ENCODE data around the gene PLA2G4D. TPM values are rescaled to one million over a fixed set of nuclear protein-coding genes. Genes with fewer than 3 reads are reported as not detected.

PLA2G4D gene
- total RNA-seq, 2 donors from 2014 or later, result not detected

DNA sequence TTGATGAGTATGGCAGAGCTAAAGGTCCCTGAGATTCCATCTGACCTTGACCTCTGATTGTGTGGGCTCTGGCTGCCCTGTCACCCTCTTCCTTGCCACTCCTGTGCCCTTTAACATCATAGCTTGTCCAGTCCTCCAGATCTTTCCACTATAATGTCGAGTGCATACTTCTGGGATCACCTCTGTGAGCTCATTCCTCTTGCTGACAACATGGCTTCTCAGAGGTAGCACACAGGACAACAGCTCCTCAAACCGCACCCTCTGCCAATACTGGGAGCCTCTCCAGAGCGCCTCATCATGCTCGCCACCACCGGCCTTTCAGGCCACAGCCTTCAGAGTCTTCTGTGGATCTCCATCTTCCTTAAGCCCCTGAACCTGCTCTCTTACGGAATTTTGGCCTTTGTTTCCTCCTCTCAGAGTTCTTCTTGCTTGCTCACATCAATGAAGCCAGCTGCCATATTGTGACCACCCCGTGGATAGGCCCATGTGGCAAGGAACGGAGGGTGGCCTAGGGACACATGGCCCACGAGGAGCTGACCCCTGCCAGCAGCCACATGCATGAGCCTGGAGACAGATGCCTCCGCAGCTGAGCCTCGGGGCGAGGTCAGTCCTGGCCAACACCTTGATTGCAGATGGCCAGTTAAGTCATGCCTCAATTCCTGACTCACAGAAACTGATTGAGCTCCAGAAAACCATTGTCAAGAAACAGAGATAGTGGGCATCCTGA, 31.1 kb downstream of the PLA2G4D start:
- no peak overlapping the region for H3K4me3 ChIP-seq
- H3K4me1 ChIP-seq (ENCODE audit: control insufficient read depth in 1 of 2, low read depth in 2 of 2), result no peaks in the 10 kb centered on the region
- no peak overlapping the region for H3K27ac ChIP-seq
- no peaks in the 10 kb centered on the region for H3K27me3 ChIP-seq (replicated peaks; ENCODE audit: insufficient read depth)
- no peaks in the 10 kb centered on the region for H3K36me3 ChIP-seq
- H3K9me3 ChIP-seq, result no peaks in the 10 kb centered on the region
- DNase-seq (ENCODE audit: low spot score) (no peak), ATAC-seq (ENCODE audit: insufficient number of reproducible peaks, low FRiP score, low read depth) (no peak)
- TF ChIP-seq, protein P1, sequence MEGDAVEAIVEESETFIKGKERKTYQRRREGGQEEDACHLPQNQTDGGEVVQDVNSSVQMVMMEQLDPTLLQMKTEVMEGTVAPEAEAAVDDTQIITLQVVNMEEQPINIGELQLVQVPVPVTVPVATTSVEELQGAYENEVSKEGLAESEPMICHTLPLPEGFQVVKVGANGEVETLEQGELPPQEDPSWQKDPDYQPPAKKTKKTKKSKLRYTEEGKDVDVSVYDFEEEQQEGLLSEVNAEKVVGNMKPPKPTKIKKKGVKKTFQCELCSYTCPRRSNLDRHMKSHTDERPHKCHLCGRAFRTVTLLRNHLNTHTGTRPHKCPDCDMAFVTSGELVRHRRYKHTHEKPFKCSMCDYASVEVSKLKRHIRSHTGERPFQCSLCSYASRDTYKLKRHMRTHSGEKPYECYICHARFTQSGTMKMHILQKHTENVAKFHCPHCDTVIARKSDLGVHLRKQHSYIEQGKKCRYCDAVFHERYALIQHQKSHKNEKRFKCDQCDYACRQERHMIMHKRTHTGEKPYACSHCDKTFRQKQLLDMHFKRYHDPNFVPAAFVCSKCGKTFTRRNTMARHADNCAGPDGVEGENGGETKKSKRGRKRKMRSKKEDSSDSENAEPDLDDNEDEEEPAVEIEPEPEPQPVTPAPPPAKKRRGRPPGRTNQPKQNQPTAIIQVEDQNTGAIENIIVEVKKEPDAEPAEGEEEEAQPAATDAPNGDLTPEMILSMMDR (IDR thresholded peaks at IDR 0.05), result no peak

DNA sequence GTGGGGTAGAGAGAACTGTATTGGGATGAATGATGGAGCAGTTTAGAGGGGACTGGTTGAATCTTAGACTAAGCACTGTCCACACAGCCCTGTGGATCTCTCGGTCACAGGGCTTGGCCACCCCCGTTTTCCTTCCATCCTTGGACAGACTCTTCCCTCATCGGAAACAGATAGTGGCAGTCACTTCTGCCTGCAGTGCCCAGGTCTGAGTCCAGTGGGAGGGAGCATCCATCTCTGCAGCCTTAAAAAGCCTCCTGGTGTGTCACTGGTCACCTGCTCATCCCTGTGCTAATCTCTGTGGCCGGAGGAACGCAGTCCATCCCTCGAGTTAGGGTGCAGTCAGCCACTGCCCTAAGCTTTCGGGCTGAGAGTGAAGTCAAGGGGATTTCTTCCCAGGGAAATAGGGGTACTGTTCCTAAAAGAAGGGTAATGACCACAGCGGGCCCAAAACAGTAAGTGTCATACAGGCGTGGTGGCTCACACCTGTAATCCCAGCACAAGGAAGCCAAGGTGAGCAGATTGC, 32.0 kb downstream of the PLA2G4D start:
- Histone ChIP-seq H3K4me3 (no peak overlapping the region), H3K36me3 (no peaks in the 10 kb centered on the region), H3K27ac (no peak overlapping the region), H3K9me3 (no peaks in the 10 kb centered on the region), H3K27me3 (replicated peaks; ENCODE audit: insufficient read depth) (no peaks in the 10 kb centered on the region), H3K4me1 (ENCODE audit: control insufficient read depth in 1 of 2, low read depth in 2 of 2) (peaks cover 0 to under 1% of the 10 kb centered on the region in 2 donors)
- TF ChIP-seq, protein P1 (IDR thresholded peaks at IDR 0.05), result no peak
- no peak for DNase-seq (ENCODE audit: low spot score)
- ATAC-seq (ENCODE audit: insufficient number of reproducible peaks, low FRiP score, low read depth), result no peak

DNA sequence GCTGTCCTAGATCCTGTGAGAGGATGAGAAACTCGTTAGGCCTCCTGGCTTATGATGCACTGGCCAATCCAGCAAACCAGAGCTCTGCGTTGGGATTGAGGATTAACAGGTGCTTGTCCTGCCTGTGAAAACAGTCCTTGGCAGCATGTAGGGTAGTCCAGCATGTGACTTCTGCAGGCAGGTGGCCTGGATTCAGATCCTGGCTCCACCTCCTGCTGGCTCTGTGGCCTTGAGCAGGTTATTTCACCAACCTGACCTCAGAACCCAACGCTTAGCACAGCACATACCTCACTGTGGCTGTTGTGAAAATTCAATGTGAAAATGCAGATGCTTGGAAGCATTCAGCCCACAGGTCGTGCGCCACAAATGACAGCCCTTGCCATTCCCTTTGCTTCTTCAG, 33.6 kb downstream of the PLA2G4D start:
- ATAC-seq (ENCODE audit: insufficient number of reproducible peaks, low FRiP score, low read depth), result no peak
- no peaks in the 10 kb centered on the region for H3K36me3 ChIP-seq
- no peak for DNase-seq (ENCODE audit: low spot score)
- H3K4me1 ChIP-seq (ENCODE audit: control insufficient read depth in 1 of 2, low read depth in 2 of 2), result peaks cover 0 to 8% of the 10 kb centered on the region in 2 donors
- H3K4me3 ChIP-seq, result no peak overlapping the region
- TF ChIP-seq, protein P1 (IDR thresholded peaks at IDR 0.05), result no peak
- H3K27me3 ChIP-seq (replicated peaks; ENCODE audit: insufficient read depth), result no peaks in the 10 kb centered on the region
- H3K27ac ChIP-seq, result no peak overlapping the region
- no peaks in the 10 kb centered on the region for H3K9me3 ChIP-seq

DNA sequence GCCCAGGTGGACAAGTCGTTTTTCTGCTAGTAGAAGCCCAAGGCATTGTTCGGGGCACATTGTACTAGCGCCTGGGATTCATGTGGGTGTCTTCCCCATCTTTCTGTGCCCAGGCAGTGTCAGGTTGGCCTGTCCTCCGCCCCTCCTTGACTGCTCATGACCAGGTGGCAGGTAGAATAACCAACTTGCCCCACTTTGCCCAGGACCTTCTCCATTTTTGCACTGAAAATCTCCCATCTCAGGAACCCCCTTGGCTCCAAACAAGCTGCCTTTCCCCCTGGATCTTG, 33.9 kb downstream of the PLA2G4D start:
- no peak overlapping the region for H3K27ac ChIP-seq
- H3K9me3 ChIP-seq, result no peaks in the 10 kb centered on the region
- DNase-seq (ENCODE audit: low spot score) (no peak), ATAC-seq (ENCODE audit: insufficient number of reproducible peaks, low FRiP score, low read depth) (no peak)
- H3K4me3 ChIP-seq, result no peak overlapping the region
- TF ChIP-seq, protein P1 (IDR thresholded peaks at IDR 0.05), result no peak
- H3K36me3 ChIP-seq, result no peaks in the 10 kb centered on the region
- no peaks in the 10 kb centered on the region for H3K27me3 ChIP-seq (replicated peaks; ENCODE audit: insufficient read depth)
- H3K4me1 ChIP-seq (ENCODE audit: control insufficient read depth in 1 of 2, low read depth in 2 of 2), result peaks cover 0 to 8% of the 10 kb centered on the region in 2 donors

DNA sequence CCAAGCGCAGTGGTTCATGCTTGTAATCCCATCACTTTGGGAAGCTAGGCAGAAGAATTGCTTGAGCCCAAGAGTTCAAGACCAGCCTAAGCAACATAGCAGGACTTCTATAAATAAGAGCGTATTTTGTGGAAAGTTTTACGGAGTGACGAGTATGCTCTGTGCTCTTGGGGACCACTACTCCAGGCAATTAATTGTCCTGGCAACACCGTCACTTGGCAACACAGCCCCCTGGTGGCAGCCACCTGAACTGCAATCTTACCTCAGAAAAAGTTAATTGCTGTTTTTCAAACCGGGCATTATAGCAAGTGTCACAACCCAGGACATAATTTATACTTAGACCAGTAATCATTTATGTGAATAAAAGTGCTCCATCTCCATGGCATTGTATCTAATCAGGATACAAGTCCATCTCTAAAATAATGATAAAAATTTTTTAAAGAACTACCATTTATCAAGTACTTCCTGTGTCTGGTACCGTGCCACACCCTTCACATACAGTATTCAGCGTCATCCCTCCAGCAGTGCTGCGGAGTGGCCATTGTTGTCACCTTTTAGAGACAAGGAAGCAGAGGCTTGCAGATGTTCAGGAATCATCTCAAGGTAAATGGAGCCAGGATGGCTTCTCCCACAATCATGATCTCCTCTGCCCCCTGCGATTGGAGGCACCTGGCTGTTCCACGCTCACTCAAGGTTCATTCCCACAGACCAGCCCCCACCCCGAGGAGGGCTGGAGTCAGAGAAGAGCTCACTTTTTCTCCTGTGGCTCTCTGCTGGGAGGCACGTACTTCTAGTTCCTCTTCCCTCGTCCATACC, 34.5 kb downstream of the PLA2G4D start:
- Histone ChIP-seq H3K27me3 (replicated peaks; ENCODE audit: insufficient read depth) (no peaks in the 10 kb centered on the region), H3K4me1 (ENCODE audit: control insufficient read depth in 1 of 2, low read depth in 2 of 2) (peaks cover 0 to 8% of the 10 kb centered on the region in 2 donors), H3K27ac (no peak overlapping the region), H3K36me3 (no peaks in the 10 kb centered on the region), H3K9me3 (no peaks in the 10 kb centered on the region), H3K4me3 (no peak overlapping the region)
- TF ChIP-seq, protein P1 (IDR thresholded peaks at IDR 0.05), result peak; percentile 88
- no peak for DNase-seq (ENCODE audit: low spot score)
- ATAC-seq (ENCODE audit: insufficient number of reproducible peaks, low FRiP score, low read depth), result no peak

Measured in thoracic aorta (tissue), 2 donors.